Activated CD4-positive, alpha-beta memory T cell treated with anti-CD3 and anti-CD28 coated beads, Interleukin-2, amount 10 ng/mL, durations not matched to agents 7 days and 5 days (primary cell): ENCODE results near the gene VPS11. TPM values are rescaled to one million over a fixed set of nuclear protein-coding genes. Genes with fewer than 3 reads are reported as not detected.
A peak's percentile ranks its signal among the peaks of the same experiment; 100 is the strongest.

ENCODE experiments used
- CTCF ChIA-PET: fragments of 350-600 bp; sonication (Branson Sonifier 250); formaldehyde crosslinking; loops from one replicate; lab custom pipeline; 2021; ENCODE audit warnings: antibody characterized with exemption, inconsistent platforms; lab: Charles Lee
- POLR2A ChIA-PET: fragments of 350-600 bp; sonication (Branson Sonifier 250); formaldehyde crosslinking; loops from one replicate; lab custom pipeline; 2021; ENCODE audit warnings: antibody characterized with exemption; lab: Charles Lee
- DNase-seq: peaks from one replicate; pipeline ENCODE4 v3.0.0-alpha.2; 2020
- H3K27ac Mint-ChIP-seq: one replicate; pipeline ENCODE4 v1.8.0; 2021; ENCODE audit warnings: mild to moderate bottlenecking, mixed read lengths
- H3K27me3 Mint-ChIP-seq: one replicate; pipeline ENCODE4 v1.8.0; 2021; ENCODE audit warnings: mixed read lengths
- H3K36me3 Mint-ChIP-seq: one replicate; pipeline ENCODE4 v1.8.0; 2021; ENCODE audit warnings: low read depth, mixed read lengths
- H3K4me1 Mint-ChIP-seq: one replicate; pipeline ENCODE4 v1.8.0; 2021; ENCODE audit warnings: mixed read lengths
- H3K4me3 Mint-ChIP-seq: one replicate; pipeline ENCODE4 v1.8.0; 2021; ENCODE audit warnings: mild to moderate bottlenecking, mixed read lengths
- H3K9me3 Mint-ChIP-seq: one replicate; pipeline ENCODE4 v1.8.0; 2021; ENCODE audit warnings: mixed read lengths
- total RNA-seq, 2 experiments: library from RNA; stranded (reverse); gene quantifications; one replicate each; pipeline ENCODE4 v1.2.3, GENCODE V29; 2021

Gene VPS11
- total RNA-seq, 2 experiments from 2014 or later = 30.6 to 36.1 TPM

DNA sequence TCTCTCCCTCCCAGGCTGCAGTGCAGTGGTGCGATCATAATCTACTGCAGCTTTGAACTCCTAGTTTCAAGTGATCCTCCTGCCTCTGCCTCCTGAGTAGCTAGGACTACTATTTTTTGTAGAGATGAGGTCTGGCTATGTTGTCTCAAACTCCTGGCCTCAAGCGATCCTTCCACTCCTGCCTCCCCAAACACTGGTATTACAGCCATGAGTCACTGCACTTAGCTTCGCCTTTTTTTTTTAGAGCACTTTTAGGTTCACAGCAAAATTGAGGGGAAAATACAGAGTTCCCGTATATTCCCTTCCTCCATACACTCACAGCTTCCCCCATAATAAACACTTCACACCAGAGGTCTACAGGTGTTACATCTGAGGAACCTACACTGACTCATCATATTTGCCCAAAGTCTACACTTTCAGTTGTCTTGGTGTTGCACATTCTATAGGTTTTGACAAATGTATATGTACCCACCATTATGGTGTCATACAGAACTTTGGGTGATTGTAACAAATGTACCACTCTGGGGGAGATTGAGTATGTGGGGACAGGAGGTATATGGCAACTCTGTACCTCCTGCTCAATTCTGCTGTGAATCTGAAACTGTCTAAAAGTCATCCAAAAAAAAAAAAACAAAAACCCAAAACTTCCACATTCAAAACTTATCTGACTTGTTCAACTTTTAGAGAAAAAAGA lies 25.6 kb upstream of the VPS11 start:
- Mint-ChIP-seq H3K27me3 (peaks cover 2% of the 10 kb centered on the region), H3K9me3 (no peaks in the 10 kb centered on the region), H3K4me1 (peaks cover 4% of the 10 kb centered on the region), H3K27ac (no peak overlapping the region), H3K36me3 (peaks cover 26% of the 10 kb centered on the region), H3K4me3 (no peak overlapping the region)
- ChIA-PET POLR2A (interaction anchor here (0.6 to 1.5 kb wide), 3 partner anchors 10 to 13 kb away, joined by 3 to 5 read pairs (median 3); no protein-coding TSS in a partner anchor), CTCF (interaction anchor here (0.7 to 1.3 kb wide), 4 partner anchors 9 to 15 kb away, joined by 3 to 5 read pairs (median 4); no protein-coding TSS in a partner anchor)
- no peak for DNase-seq

DNA sequence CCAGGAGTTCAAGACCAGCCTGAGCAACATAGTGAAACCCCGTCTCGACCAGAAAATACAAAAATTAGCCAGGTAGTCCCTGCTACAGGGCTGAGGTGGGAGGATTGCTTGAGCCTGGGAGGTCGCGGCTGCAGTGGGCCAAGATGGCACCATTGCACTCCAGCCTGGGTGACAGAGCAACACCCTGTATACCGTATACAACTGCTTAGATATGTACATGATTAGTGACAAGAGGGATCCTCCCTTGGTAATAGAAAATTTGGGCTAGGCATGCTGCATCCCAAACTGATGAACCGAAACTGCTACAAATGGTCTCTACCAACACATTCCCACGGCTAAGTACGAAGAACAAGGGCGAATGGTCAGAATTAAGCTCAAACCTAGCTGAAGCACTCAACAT lies 24.7 kb upstream of the VPS11 start:
- ChIA-PET POLR2A (interaction anchor here (1.1 to 1.5 kb wide), 3 partner anchors 9 to 25 kb away, joined by 3 to 5 read pairs (median 5); partner anchors contain the start of genes HYOU1 and VPS11), CTCF (interaction anchor here (1.3 kb wide), 1 partner anchor 10 kb away, joined by 3 read pairs; no protein-coding TSS in a partner anchor)
- H3K27ac Mint-ChIP-seq = no peak overlapping the region

DNA sequence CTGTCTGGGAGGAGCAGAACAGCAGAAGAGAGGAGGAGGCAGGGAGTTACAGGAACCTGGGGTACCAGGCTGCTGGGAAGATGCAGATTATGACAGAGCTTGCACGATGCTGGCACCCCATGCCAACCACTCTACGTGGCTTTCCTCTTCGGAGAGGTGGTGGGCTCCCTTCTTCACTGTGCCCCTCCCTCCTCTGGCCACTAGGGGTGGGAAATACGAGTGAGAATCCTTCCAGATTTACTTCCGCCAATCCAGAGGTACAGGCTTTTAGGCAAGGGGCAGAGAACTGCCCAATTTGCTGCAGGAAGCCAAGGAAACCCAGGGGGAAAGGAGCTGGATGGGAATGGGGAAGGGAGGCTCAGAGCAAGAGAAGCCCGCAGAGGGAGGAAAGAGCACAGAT lies 22.9 kb upstream of the VPS11 start:
- Mint-ChIP-seq H3K36me3 (peaks cover 51% of the 10 kb centered on the region), H3K27me3 (no peaks in the 10 kb centered on the region), H3K27ac (no peak overlapping the region), H3K4me3 (no peak overlapping the region), H3K4me1 (peaks cover 10% of the 10 kb centered on the region), H3K9me3 (no peaks in the 10 kb centered on the region)
- CTCF ChIA-PET = no interaction called here
- DNase-seq = no peak
- POLR2A ChIA-PET = interaction anchor here (0.9 to 1.4 kb wide), 2 partner anchors 12 to 26 kb away, joined by 3 read pairs; no protein-coding TSS in a partner anchor

More for the DNA sequence above, 24.7 kb upstream of the VPS11 start:
- Mint-ChIP-seq H3K27me3 (peaks cover 2% of the 10 kb centered on the region), H3K4me1 (peaks cover 4% of the 10 kb centered on the region), H3K36me3 (peaks cover 34% of the 10 kb centered on the region), H3K4me3 (no peak overlapping the region), H3K9me3 (no peaks in the 10 kb centered on the region)
- no peak for DNase-seq

GRCh38 chr11:119046489-119046888 lies 21.1 kb upstream of the VPS11 start:
- no peak overlapping the region for H3K27ac Mint-ChIP-seq

GRCh38 chr11:119047205-119047604 lies 20.4 kb upstream of the VPS11 start:
- H3K9me3 Mint-ChIP-seq = no peaks in the 10 kb centered on the region
- H3K4me1 Mint-ChIP-seq = peaks cover 18% of the 10 kb centered on the region
- no peak overlapping the region for H3K4me3 Mint-ChIP-seq
- peaks cover 68% of the 10 kb centered on the region for H3K36me3 Mint-ChIP-seq
- POLR2A ChIA-PET = interaction anchor here (2.0 to 2.6 kb wide), 3 partner anchors 9 to 27 kb away, joined by 4 to 16 read pairs (median 6); partner anchors contain the start of genes HYOU1 and SLC37A4
- H3K27ac Mint-ChIP-seq = no peak overlapping the region
- H3K27me3 Mint-ChIP-seq = no peaks in the 10 kb centered on the region
- CTCF ChIA-PET = interaction anchor here (0.8 to 1.4 kb wide), 2 partner anchors 9 to 357 kb away, joined by 3 to 4 read pairs; no protein-coding TSS in a partner anchor
- no peak for DNase-seq

More at GRCh38 chr11:119046489-119046888, 21.1 kb upstream of the VPS11 start:
- POLR2A ChIA-PET = interaction anchor here (1.0 to 2.6 kb wide), 3 partner anchors 10 to 49 kb away, joined by 4 to 16 read pairs (median 6); partner anchors contain the start of genes CENATAC, HYOU1 and SLC37A4
- H3K4me1 Mint-ChIP-seq = peaks cover 17% of the 10 kb centered on the region
- H3K9me3 Mint-ChIP-seq = no peaks in the 10 kb centered on the region
- no peaks in the 10 kb centered on the region for H3K27me3 Mint-ChIP-seq
- no peak overlapping the region for H3K4me3 Mint-ChIP-seq
- CTCF ChIA-PET = interaction anchor here (0.6 to 0.8 kb wide), 3 partner anchors 8 to 57 kb away, joined by 3 to 4 read pairs (median 3); no protein-coding TSS in a partner anchor
- peaks cover 63% of the 10 kb centered on the region for H3K36me3 Mint-ChIP-seq
- DNase-seq = no peak

DNA sequence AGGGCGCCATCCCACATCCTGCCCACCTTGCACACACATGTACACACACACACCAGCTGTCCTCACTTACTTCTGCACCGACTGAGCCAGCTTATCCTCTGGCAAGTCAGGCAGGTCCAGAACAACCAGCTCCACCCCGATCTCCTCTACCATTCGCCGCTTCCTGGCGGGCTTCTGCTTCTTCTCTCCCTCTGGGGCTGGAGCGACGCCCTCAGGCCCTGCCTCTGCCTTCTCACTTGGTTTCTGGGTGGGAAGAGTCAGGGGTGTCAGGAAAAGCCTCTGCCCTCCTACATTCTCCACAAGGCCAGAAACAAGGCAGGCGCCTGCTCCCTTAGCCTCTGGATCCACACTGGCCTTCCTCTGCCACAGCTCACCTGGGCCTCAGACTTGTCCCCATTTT lies 19.0 kb upstream of the VPS11 start:
- CTCF ChIA-PET = interaction anchor here (1.1 to 1.4 kb wide), 2 partner anchors 17 to 359 kb away, joined by 3 to 4 read pairs; no protein-coding TSS in a partner anchor
- POLR2A ChIA-PET = interaction anchor here (1.4 to 2.6 kb wide), 3 partner anchors 8 to 29 kb away, joined by 4 to 16 read pairs (median 7); partner anchors contain the start of genes HYOU1 and VPS11
- no peak overlapping the region for H3K27ac Mint-ChIP-seq
- peaks cover 29% of the 10 kb centered on the region for H3K4me1 Mint-ChIP-seq
- H3K36me3 Mint-ChIP-seq = peaks cover 80% of the 10 kb centered on the region
- H3K9me3 Mint-ChIP-seq = no peaks in the 10 kb centered on the region
- no peaks in the 10 kb centered on the region for H3K27me3 Mint-ChIP-seq
- no peak for DNase-seq
- no peak overlapping the region for H3K4me3 Mint-ChIP-seq

- POLR2A ChIA-PET = interaction anchor here (1.4 to 2.0 kb wide), 2 partner anchors 19 to 29 kb away, joined by 4 to 7 read pairs; partner anchors contain the start of gene VPS11
- no peak for DNase-seq
- no peaks in the 10 kb centered on the region for H3K9me3 Mint-ChIP-seq
- peaks cover 33% of the 10 kb centered on the region for H3K4me1 Mint-ChIP-seq
- no peak overlapping the region for H3K4me3 Mint-ChIP-seq
- peaks cover 83% of the 10 kb centered on the region for H3K36me3 Mint-ChIP-seq
- H3K27me3 Mint-ChIP-seq = no peaks in the 10 kb centered on the region
- CTCF ChIA-PET = no interaction called here
- H3K27ac Mint-ChIP-seq = no peak overlapping the region
Observed at GRCh38 chr11:119049081-119049480, 18.5 kb upstream of the VPS11 start.

DNA sequence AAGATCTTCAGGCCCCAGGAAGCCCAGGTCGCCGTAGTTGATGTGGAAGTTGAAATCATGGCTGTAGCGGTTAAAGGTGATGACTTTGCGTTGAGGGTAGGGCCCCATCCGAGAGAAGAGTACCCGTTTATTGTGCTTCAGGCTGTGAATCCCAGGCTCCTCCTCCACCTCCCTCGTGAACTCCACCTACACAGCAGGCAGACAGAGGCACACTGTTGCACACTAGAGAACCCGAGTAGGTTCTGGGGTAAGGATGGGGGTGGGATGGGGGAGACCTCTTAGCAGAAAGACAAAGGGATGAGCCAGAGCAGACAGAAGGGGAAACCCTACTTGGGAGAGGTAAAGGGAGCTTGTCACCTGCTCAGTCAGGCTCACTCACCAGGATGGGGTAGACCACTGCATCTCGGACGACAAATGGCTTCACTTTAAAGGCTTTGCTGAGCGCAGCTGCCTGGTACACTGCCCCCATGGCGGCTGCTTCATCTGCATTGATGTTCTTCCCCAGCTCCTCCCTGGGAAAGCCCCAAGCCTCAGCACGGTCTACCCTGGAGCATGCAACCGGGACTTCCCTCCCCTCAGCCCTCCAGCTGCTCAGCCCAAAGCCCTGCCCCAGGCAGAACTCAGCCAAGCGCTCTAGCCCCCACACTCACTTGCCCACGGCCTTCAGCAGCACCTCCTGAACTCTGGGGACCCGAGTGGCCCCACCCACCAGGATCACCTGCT lies 16.0 kb upstream of the VPS11 start:
- CTCF ChIA-PET = no interaction called here
- no peak for DNase-seq
- H3K4me3 Mint-ChIP-seq = no peak overlapping the region
- peaks cover 56% of the 10 kb centered on the region for H3K4me1 Mint-ChIP-seq
- no peaks in the 10 kb centered on the region for H3K9me3 Mint-ChIP-seq
- peaks cover 82% of the 10 kb centered on the region for H3K36me3 Mint-ChIP-seq
- peak overlapping the region; percentile 47 for H3K27ac Mint-ChIP-seq
- POLR2A ChIA-PET = interaction anchor here (1.1 to 2.1 kb wide), 6 partner anchors 8 to 43 kb away, joined by 3 to 6 read pairs (median 4); partner anchors contain the start of genes TRAPPC4 and VPS11
- no peaks in the 10 kb centered on the region for H3K27me3 Mint-ChIP-seq

DNA sequence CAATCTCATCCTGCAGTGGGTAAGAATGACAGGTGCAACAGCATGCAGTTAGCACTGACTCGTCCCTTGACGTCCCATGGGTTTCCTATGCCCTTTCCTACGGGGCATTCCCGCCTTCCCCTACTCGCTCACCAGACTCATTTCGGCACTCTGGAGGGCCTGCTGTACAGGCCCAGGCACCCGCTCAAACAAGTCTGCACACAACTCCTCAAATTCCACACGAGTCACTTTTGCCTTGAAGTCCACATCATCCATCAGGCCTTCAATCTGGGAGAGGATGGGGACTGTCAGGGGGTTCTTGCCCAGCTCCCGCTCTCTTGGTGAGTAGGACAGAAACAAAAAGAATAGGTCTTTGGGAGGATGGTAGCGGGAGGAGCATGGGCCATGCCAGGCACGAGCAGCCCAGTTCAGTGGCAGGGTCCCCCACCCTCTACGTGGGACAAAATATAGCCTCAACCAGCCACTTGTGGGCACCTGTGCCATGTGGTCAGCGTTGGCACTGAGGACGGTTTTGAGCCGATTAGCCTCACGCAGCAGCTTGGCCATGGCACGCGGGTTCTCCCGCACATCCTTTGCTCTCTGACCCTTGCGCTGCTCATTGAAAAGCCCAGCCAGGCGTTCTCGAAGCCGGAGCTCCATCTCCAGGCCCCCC lies 15.3 kb upstream of the VPS11 start:
- Mint-ChIP-seq H3K9me3 (no peaks in the 10 kb centered on the region), H3K27me3 (no peaks in the 10 kb centered on the region), H3K4me3 (no peak overlapping the region), H3K4me1 (peaks cover 56% of the 10 kb centered on the region), H3K36me3 (peaks cover 78% of the 10 kb centered on the region), H3K27ac (peak overlapping the region; percentile 47)
- ChIA-PET CTCF (no interaction called here), POLR2A (interaction anchor here (1.1 to 2.1 kb wide), 3 partner anchors 8 to 42 kb away, joined by 3 to 5 read pairs (median 4); no protein-coding TSS in a partner anchor)
- no peak for DNase-seq

- Mint-ChIP-seq H3K27ac (no peak overlapping the region), H3K9me3 (no peaks in the 10 kb centered on the region), H3K27me3 (no peaks in the 10 kb centered on the region), H3K4me1 (peaks cover 65% of the 10 kb centered on the region), H3K36me3 (peaks cover 61% of the 10 kb centered on the region), H3K4me3 (no peak overlapping the region)
- ChIA-PET POLR2A (interaction anchor here (0.6 to 5.8 kb wide), 5 partner anchors 12 to 57 kb away, joined by 3 to 82 read pairs (median 7); partner anchors contain the start of genes CENATAC and VPS11), CTCF (interaction anchor here (1.0 to 3.1 kb wide), 4 partner anchors 13 to 36 kb away, joined by 3 to 21 read pairs (median 6); partner anchors contain the start of genes HMBS, RPS25, SLC37A4 and TRAPPC4)
- no peak for DNase-seq
Observed at GRCh38 chr11:119054418-119054817, 13.2 kb upstream of the VPS11 start.

DNA sequence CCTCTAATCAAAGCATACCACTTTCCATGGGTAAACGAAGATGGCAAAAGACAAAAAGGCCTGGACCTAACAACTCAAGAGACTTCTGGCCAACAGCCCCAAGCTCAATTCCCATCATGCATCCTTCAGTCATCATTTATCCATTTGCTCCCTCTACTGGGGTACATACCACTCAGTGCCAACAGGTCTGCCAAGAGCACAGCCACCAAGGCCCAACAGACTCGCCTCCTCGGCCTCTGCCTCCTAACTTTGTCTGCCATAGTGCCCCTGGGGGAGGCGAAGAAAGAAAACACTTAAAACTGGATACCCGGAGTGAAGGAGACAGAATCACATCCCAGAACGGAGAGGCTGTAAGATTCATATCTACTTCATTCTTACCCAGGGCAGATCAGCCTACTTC lies 11.7 kb upstream of the VPS11 start:
- CTCF ChIA-PET = interaction anchor here (0.6 to 3.1 kb wide), 21 partner anchors 9 to 265 kb away, joined by 3 to 21 read pairs (median 4); partner anchors contain the start of genes C2CD2L, DPAGT1, HMBS and RPS25
- Mint-ChIP-seq H3K4me1 (peaks cover 60% of the 10 kb centered on the region), H3K36me3 (peaks cover 52% of the 10 kb centered on the region), H3K27ac (peak overlapping the region; percentile 79), H3K4me3 (peak overlapping the region; percentile 95), H3K27me3 (no peaks in the 10 kb centered on the region), H3K9me3 (no peaks in the 10 kb centered on the region)
- POLR2A ChIA-PET = interaction anchor here (0.8 to 5.8 kb wide), 29 partner anchors 9 to 268 kb away, joined by 3 to 82 read pairs (median 6); partner anchors contain the start of genes C2CD2L, CENATAC, DDX6 and DPAGT1
- DNase-seq = no peak
